ENCODE results near the gene KRTAP4-9.
"Not testable (repeated sequence)": the region's sequence is repeated elsewhere in the genome, so short reads cannot be mapped to it uniquely, and the experiment has no call there.

The KRTAP4-9 gene

GRCh38 chr17:41098481-41098880, 6.7 kb upstream of the KRTAP4-9 start:
- no peak for DNase-seq

- DNase-seq = not testable (repeated sequence)
Measured at GRCh38 chr17:41099682-41100480, 5.3 kb upstream of the KRTAP4-9 start.

GRCh38 chr17:41101586-41102259, 3.5 kb upstream of the KRTAP4-9 start, which contains the start of gene KRTAP4-16:
Gene KRTAP4-16, minus strand, starts transcription at chr17:41102209. Its CDS starts 0 bp downstream, at chr17:41102209.
- DNase-seq = no peak

- DNase-seq = no peak
Measured at GRCh38 chr17:41103896-41104295, 1.3 kb upstream of the KRTAP4-9 start.

GRCh38 chr17:41104386-41105038, 677 bp upstream of the KRTAP4-9 start:
- not testable (repeated sequence) for DNase-seq

GRCh38 chr17:41107941-41108450, 2.8 kb downstream of the KRTAP4-9 start:
- no peak for DNase-seq

DNA sequence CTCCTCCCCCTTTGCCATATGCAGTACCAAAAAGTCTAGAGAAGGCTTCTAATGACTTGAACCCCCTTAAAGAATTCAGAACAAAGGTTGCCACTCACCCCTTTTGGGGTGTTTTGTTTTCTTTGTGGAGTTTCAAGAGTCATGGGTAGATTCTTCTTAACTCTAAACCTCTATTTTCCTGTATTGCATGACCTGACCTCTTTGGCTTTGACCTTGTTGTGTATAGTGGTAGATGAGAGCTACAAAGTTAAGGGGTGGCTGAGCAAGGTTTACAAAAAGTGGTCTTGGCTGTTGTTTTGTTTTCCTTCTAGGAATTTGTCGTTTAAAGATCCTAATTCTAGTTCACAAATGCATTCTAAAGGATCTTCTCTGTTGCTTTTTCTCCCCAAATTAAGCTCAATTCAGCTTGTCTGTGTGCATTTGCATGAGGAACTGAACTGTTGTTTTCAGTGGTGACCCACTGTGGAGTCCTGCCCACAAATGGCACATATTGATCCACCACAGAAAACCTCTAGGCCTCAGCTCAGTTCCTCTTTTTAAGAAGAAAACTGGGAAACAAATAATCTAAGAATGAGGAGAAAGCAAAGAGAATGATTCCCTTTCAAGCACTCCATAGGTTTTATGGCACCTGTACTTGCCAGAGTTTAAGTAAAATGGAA, 3.7 kb downstream of the KRTAP4-9 start:
- not testable (repeated sequence) for DNase-seq

DNA sequence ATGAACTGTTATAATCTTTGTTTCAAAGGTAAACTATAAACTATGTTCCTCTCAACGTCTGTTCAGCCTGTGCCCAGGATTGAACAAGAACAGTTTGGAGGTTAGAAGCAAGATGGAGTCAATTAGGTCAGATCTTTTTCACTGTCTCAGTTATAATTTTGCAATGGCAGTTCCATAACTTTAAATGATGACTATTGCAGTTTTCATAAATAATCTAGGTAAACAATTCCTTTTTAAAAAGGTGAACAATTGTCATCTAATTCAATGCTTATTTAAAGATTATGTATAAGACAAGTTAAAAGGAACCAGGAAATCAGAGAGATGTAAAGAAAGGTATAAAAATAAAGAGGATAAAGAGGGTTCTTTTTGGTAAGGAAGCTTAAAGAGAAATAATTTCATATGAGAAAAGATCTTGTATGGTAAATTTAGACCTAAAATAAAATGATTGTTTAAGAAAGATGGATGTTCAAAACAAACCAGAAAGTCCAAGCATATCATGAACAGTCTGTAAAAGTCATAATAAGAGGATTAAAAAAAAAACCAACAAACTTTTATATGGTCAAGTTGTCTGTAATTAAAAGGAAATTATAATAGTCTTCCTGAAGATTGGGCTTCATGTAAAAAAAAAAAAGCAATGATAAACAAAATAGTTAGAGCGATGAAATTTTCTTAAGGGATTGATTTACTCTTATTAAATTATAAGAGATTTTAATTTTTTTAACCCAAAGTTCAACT, 6.1 kb downstream of the KRTAP4-9 start:
- DNase-seq = no peak

GRCh38 chr17:41116297-41116696, 11.1 kb downstream of the KRTAP4-9 start:
- DNase-seq = no peak

GRCh38 chr17:41117846-41118386, 12.7 kb downstream of the KRTAP4-9 start, which contains the start of gene KRTAP4-11:
Gene KRTAP4-11, minus strand, starts transcription at chr17:41118373. Its CDS starts 58 bp downstream, at chr17:41118315.
- not testable (repeated sequence) for DNase-seq

- no peak for DNase-seq
Measured at GRCh38 chr17:41118721-41119120, 13.5 kb downstream of the KRTAP4-9 start.

- not testable (repeated sequence) for DNase-seq
Measured at GRCh38 chr17:41119696-41120690, 14.8 kb downstream of the KRTAP4-9 start.

- no peak for DNase-seq
Measured at GRCh38 chr17:41121742-41122141, 16.6 kb downstream of the KRTAP4-9 start.

GRCh38 chr17:41123292-41123990, 18.3 kb downstream of the KRTAP4-9 start:
- DNase-seq = not testable (repeated sequence)

GRCh38 chr17:41123991-41124371, 18.8 kb downstream of the KRTAP4-9 start, which contains the start of gene KRTAP4-12:
Gene KRTAP4-12, minus strand, starts transcription at chr17:41124182. Its CDS starts 60 bp downstream, at chr17:41124122.
- DNase-seq = not testable (repeated sequence)

- no peak for DNase-seq
Measured at GRCh38 chr17:41125064-41125463, 19.9 kb downstream of the KRTAP4-9 start.

- no peak for DNase-seq
Measured at GRCh38 chr17:41126412-41126811, 21.2 kb downstream of the KRTAP4-9 start.

DNA sequence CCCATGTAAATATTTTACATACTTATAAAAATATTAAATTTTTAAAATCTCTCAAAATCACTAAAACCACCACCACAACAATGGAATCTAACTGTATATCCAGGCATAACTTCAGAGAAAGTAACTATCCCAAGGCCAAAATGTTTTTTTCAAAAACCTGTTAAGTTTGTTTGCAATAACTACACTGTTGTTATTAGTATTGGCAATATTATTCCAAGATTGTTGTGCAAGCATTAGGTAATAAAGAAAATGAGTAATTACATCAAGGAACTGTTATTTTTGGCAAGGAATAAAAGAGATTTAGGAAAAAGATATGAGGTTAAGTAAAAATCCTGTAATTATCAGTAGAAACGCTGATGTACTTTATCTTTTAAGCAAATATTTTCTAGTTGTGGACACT, 22.2 kb downstream of the KRTAP4-9 start:
- no peak for DNase-seq

GRCh38 chr17:41131979-41132378, 26.8 kb downstream of the KRTAP4-9 start:
- DNase-seq = no peak

All from stimulated activated CD4-positive, alpha-beta T cell treated with anti-CD3 and anti-CD28 coated beads, Interleukin-1b, Interleukin-23, amount 100 ng/mL, for 48 hours (primary cell).